ENCODE results near the gene NSD1. TPM values are rescaled to one million over a fixed set of nuclear protein-coding genes. Genes with fewer than 3 reads are reported as not detected.

The NSD1 gene
- polyA plus RNA-seq, 1 donor from 2014 or later = 12.8 TPM

GRCh38 chr5:177343777-177344176 lies 210.2 kb downstream of the NSD1 start:
- no peak overlapping the region for H2AFZ ChIP-seq (ENCODE audit: low read depth, low read length)
- H3K36me3 ChIP-seq (ENCODE audit: insufficient read depth, low read length) = no peaks in the 10 kb centered on the region
- peaks cover 37% of the 10 kb centered on the region for H3K79me2 ChIP-seq (replicated peaks; ENCODE audit: insufficient read depth, low read length)

GRCh38 chr5:177344891-177345290 lies 211.3 kb downstream of the NSD1 start:
- Histone ChIP-seq H3K9me2 (ENCODE audit: insufficient read depth, low read length) (no peaks in the 10 kb centered on the region), H3K27me3 (ENCODE audit: insufficient read depth, low read depth, low read length) (no peaks in the 10 kb centered on the region), H3K79me2 (replicated peaks; ENCODE audit: insufficient read depth, low read length) (peaks cover 44% of the 10 kb centered on the region), H3K9ac (ENCODE audit: low read length) (no peak overlapping the region), H3K27ac (ENCODE audit: low read length) (no peak overlapping the region), H4K20me1 (ENCODE audit: insufficient read depth) (no peaks in the 10 kb centered on the region), H3K9me3 (ENCODE audit: low read length) (no peaks in the 10 kb centered on the region), H3K4me3 (ENCODE audit: low read length) (no peak overlapping the region), H3F3A (ENCODE audit: insufficient read depth, low read length, poor library complexity, severe bottlenecking) (no peaks in the 10 kb centered on the region), H3K36me3 (ENCODE audit: insufficient read depth, low read length) (no peaks in the 10 kb centered on the region), H2AFZ (ENCODE audit: low read depth, low read length) (no peak overlapping the region), H3K4me2 (ENCODE audit: low read length) (no peak overlapping the region)
- no peak for TF ChIP-seq EZH2 (IDR thresholded peaks at IDR 0.05; ENCODE audit: borderline replicate concordance, insufficient read depth, low read length, poor library complexity, severe bottlenecking)
- no peak for TF ChIP-seq RAD21 (conservative IDR thresholded peaks at IDR 0.05)
- TF ChIP-seq TAF1 (IDR thresholded peaks at IDR 0.05; ENCODE audit: low read depth) = no peak
- TF ChIP-seq MXI1 (conservative IDR thresholded peaks at IDR 0.05; ENCODE audit: poor library complexity, severe bottlenecking) = no peak

More at GRCh38 chr5:177343777-177344176, 210.2 kb downstream of the NSD1 start:
- Histone ChIP-seq H3K9me3 (ENCODE audit: low read length) (no peaks in the 10 kb centered on the region), H3K9me2 (ENCODE audit: insufficient read depth, low read length) (no peaks in the 10 kb centered on the region), H3K9ac (ENCODE audit: low read length) (no peak overlapping the region), H3K27me3 (ENCODE audit: insufficient read depth, low read depth, low read length) (no peaks in the 10 kb centered on the region), H3K4me3 (ENCODE audit: low read length) (no peak overlapping the region), H3K4me2 (ENCODE audit: low read length) (no peak overlapping the region), H3K27ac (ENCODE audit: low read length) (no peak overlapping the region), H4K20me1 (ENCODE audit: insufficient read depth) (no peaks in the 10 kb centered on the region), H3F3A (ENCODE audit: insufficient read depth, low read length, poor library complexity, severe bottlenecking) (no peaks in the 10 kb centered on the region)
- TF ChIP-seq RAD21 (conservative IDR thresholded peaks at IDR 0.05) (no peak), REST (IDR thresholded peaks at IDR 0.05; ENCODE audit: borderline replicate concordance) (no peak), POLR2AphosphoS5 (IDR thresholded peaks at IDR 0.05) (no peak), TAF1 (IDR thresholded peaks at IDR 0.05; ENCODE audit: low read depth) (no peak), EZH2 (IDR thresholded peaks at IDR 0.05; ENCODE audit: borderline replicate concordance, insufficient read depth, low read length, poor library complexity, severe bottlenecking) (no peak), EP300 (conservative IDR thresholded peaks at IDR 0.05; ENCODE audit: poor library complexity, severe bottlenecking) (no peak), CTCF (IDR thresholded peaks at IDR 0.05; ENCODE audit: poor library complexity, severe bottlenecking) (no peak), MXI1 (conservative IDR thresholded peaks at IDR 0.05; ENCODE audit: poor library complexity, severe bottlenecking) (no peak), SMC3 (conservative IDR thresholded peaks at IDR 0.05; ENCODE audit: poor library complexity) (no peak)

Measured in neural cell (in vitro differentiated cells).